Measurements from ENCODE around the gene DOK3. TPM values are rescaled to one million over a fixed set of nuclear protein-coding genes. Genes with fewer than 3 reads are reported as not detected.
A peak's percentile ranks its signal among the peaks of the same experiment; 100 is the strongest.

DOK3 gene
- total and polyA plus RNA-seq, 2 experiments from 2014 or later: 3.1 to 3.5 TPM

DNA sequence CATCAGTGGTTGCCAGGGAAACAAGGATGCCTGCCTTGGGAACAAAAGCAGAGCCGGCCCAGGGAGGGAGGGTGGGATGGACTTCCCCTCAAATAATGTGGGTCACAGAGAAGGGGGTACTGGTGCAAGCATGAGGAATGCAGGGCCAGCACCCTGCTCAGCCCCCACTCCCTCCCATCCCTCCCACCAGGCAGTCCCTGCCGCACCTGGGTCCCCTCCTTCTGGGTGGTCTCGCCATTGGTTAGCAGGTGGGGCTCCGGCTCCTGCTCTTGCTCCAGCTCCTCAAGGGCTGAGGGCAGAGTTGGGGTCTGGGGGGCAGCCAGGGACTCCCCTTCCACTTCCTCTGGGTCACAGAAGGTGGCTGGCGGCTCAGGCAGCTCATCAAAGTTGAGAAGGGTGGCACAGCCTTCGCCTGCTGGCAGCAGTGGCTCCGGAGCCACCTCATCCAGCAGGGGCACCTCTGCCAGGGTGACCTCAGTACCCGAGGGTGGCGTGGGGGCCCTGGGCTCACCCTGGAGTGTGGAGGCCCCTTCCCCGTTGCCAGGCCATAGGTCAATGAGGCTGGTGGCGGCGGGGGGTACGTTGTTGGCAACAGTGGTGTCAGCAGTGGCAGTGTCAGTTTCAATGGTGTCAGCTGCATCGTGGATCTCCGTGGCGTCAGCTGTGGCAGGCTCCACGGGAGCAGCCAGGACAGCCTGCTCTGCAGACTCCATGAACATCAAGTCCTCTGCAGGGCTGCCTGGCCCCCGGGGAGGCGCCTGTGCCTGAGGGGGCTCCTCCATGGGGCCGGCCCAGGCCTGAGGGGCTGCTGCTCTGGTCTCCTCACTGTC, 51.6 kb downstream of the DOK3 start:
- Histone ChIP-seq H3K9me3 (ENCODE audit: low read depth) (no peaks in the 10 kb centered on the region), H3K4me2 (no peak overlapping the region), H3K9me2 (replicated peaks; ENCODE audit: insufficient read depth) (no peaks in the 10 kb centered on the region), H3K36me3 (replicated peaks; ENCODE audit: insufficient read depth, low read depth) (no peaks in the 10 kb centered on the region), H2AFZ (no peak overlapping the region), H3K27ac (no peak overlapping the region), H3K79me2 (no peaks in the 10 kb centered on the region), H4K20me1 (ENCODE audit: insufficient read depth, poor library complexity, severe bottlenecking) (peaks cover 17% of the 10 kb centered on the region), H3K27me3 (no peaks in the 10 kb centered on the region), H3K4me3 (no peak overlapping the region), H3K4me1 (ENCODE audit: insufficient read depth) (peaks cover 16% of the 10 kb centered on the region)
- WGBS (ENCODE audit: low lambda C conversion rate, missing lambda C conversion rate): 91% methylated on average over 18 of the region's 20 CpGs
- no peak for DNase-seq (ENCODE audit: low spot score)
- TF ChIP-seq EZH2phosphoT487 (IDR thresholded peaks at IDR 0.05; ENCODE audit: low read depth, severe bottlenecking, unreplicated experiment): no peak
- TF ChIP-seq, protein P1, sequence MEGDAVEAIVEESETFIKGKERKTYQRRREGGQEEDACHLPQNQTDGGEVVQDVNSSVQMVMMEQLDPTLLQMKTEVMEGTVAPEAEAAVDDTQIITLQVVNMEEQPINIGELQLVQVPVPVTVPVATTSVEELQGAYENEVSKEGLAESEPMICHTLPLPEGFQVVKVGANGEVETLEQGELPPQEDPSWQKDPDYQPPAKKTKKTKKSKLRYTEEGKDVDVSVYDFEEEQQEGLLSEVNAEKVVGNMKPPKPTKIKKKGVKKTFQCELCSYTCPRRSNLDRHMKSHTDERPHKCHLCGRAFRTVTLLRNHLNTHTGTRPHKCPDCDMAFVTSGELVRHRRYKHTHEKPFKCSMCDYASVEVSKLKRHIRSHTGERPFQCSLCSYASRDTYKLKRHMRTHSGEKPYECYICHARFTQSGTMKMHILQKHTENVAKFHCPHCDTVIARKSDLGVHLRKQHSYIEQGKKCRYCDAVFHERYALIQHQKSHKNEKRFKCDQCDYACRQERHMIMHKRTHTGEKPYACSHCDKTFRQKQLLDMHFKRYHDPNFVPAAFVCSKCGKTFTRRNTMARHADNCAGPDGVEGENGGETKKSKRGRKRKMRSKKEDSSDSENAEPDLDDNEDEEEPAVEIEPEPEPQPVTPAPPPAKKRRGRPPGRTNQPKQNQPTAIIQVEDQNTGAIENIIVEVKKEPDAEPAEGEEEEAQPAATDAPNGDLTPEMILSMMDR (IDR thresholded peaks at IDR 0.05; ENCODE audit: poor library complexity): no peak
- TF ChIP-seq EZH2 (IDR thresholded peaks at IDR 0.05; ENCODE audit: borderline replicate concordance): no peak

DNA sequence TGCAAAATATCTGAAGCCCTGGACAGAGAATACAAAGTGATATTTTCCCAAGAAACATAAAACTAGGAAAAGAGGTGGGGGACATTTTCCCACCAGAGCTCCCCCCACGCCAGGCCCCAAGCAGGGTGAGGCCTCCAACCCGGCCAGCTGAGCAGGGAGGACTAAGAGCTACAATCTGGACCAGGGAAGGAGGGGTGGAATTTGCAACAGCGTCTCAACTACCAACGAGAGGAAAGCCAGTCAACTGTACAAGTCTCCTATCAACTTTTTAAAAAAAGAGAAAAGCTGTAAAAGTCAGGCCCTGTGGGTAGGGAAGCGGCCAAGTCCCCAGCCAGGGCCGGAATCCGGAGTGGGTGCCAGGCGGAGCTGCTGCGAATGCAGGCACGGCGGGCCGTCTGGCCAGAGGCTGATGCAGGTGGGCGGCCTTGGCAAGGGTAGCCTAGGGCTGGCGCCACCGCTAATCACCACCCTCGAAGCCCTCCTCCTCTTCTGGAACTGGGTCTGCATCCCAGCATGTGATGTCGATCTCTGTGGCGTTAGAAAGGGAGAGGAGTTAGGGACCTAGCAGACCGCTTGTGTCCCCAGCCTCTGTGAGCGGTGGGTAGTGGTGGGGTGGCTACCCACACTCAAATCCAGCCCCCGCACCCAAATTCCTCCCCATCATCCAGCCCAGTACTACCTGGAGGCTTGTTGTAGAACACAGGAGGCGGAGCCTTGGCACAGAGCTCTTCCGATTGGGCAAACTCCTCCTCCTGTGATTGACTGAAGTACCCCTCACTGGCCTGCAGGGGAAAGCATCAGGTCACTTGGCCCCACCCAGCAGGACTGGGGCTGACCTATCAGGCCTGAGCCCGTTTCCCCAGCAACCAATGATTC, 52.4 kb downstream of the DOK3 start:
- Histone ChIP-seq H3K4me1 (ENCODE audit: insufficient read depth) (peaks cover 16% of the 10 kb centered on the region), H4K20me1 (ENCODE audit: insufficient read depth, poor library complexity, severe bottlenecking) (peaks cover 17% of the 10 kb centered on the region), H3K4me2 (peak overlapping the region; percentile 52), H3K36me3 (replicated peaks; ENCODE audit: insufficient read depth, low read depth) (no peaks in the 10 kb centered on the region), H3K9me2 (replicated peaks; ENCODE audit: insufficient read depth) (no peaks in the 10 kb centered on the region), H3K27me3 (no peaks in the 10 kb centered on the region), H3K4me3 (no peak overlapping the region), H2AFZ (no peak overlapping the region), H3K79me2 (no peaks in the 10 kb centered on the region), H3K9me3 (ENCODE audit: low read depth) (no peaks in the 10 kb centered on the region), H3K27ac (peak overlapping the region; percentile 37)
- 86% methylated on average over 24 of the region's 24 CpGs for WGBS (ENCODE audit: low lambda C conversion rate, missing lambda C conversion rate)
- no peak for TF ChIP-seq EZH2phosphoT487 (IDR thresholded peaks at IDR 0.05; ENCODE audit: low read depth, severe bottlenecking, unreplicated experiment)
- TF ChIP-seq, protein P1 (IDR thresholded peaks at IDR 0.05; ENCODE audit: poor library complexity): peak; percentile 42
- no peak for TF ChIP-seq EZH2 (IDR thresholded peaks at IDR 0.05; ENCODE audit: borderline replicate concordance)
- DNase-seq (ENCODE audit: low spot score): peak; percentile 95

DNA sequence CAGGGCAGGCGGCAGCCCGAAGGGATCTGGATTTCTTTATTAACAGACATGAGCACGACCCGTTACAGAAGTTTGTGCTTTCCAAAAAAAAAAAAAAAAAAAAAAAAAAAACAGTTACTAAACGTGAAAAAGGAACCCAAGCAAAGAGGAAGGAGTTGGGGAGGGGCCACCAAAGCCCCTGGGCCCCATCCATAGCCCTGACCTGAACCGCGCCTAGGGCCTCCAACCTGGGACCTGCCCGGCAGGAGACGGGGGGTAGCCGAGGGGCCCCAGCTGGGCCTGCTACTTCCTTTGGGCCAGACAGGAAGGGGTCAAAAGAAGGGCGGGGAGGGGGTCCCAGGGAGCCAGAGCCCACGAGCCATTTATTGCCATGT, 53.0 kb downstream of the DOK3 start:
- H2AFZ ChIP-seq: no peak overlapping the region
- H3K9me3 ChIP-seq (ENCODE audit: low read depth): no peaks in the 10 kb centered on the region
- H3K27me3 ChIP-seq: no peaks in the 10 kb centered on the region
- no peaks in the 10 kb centered on the region for H3K9me2 ChIP-seq (replicated peaks; ENCODE audit: insufficient read depth)
- H3K4me1 ChIP-seq (ENCODE audit: insufficient read depth): peaks cover 16% of the 10 kb centered on the region
- peak overlapping the region; percentile 37 for H3K27ac ChIP-seq
- no peak for TF ChIP-seq EZH2 (IDR thresholded peaks at IDR 0.05; ENCODE audit: borderline replicate concordance)
- TF ChIP-seq, protein P1 (IDR thresholded peaks at IDR 0.05; ENCODE audit: poor library complexity): no peak
- no peak for TF ChIP-seq EZH2phosphoT487 (IDR thresholded peaks at IDR 0.05; ENCODE audit: low read depth, severe bottlenecking, unreplicated experiment)
- peak overlapping the region; percentile 52 for H3K4me2 ChIP-seq
- no peak for DNase-seq (ENCODE audit: low spot score)
- H3K79me2 ChIP-seq: no peaks in the 10 kb centered on the region
- 44% methylated on average over 12 of the region's 12 CpGs for WGBS (ENCODE audit: low lambda C conversion rate, missing lambda C conversion rate)
- H3K36me3 ChIP-seq (replicated peaks; ENCODE audit: insufficient read depth, low read depth): no peaks in the 10 kb centered on the region
- peaks cover 17% of the 10 kb centered on the region for H4K20me1 ChIP-seq (ENCODE audit: insufficient read depth, poor library complexity, severe bottlenecking)
- no peak overlapping the region for H3K4me3 ChIP-seq
